Measurements from ENCODE around the gene P4HA2.

P4HA2 gene

DNA sequence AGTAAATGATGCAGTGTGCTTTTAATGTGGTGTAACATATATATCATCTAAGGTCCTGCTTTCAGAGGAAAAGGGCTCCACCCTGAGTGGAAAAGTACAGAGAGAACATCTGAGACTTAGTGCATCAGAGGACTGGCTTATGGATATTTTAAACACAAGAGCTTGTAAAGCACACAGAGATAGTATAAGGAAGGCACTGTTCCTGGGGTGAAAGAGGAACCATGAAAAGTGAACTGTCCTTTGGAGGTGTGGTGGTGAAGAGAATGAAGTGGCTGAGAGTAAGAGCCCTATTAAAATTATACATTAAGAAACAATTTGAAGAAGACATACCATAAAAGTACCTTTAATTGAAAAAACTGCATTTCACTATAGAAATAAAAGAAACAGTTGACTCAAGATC is 85.2 kb downstream of the P4HA2 start:
- no peak for DNase-seq (ENCODE audit: low read depth, low spot score)

Measured in activated naive CD8-positive, alpha-beta T cell treated with anti-CD3 and anti-CD28 coated beads, Interleukin-2, amount 50 U/mL, for 16 hours (primary cell).